Activated T-helper 9 cell treated with anti-CD3 and anti-CD28 coated beads, Interleukin-2, amount 50 U/mL, for 16 hours (primary cell): ENCODE results near the gene NR2F1-AS1.

ENCODE experiments used
- DNase-seq: peaks from one replicate; pipeline ENCODE4 v3.0.0-alpha.2; 2020; ENCODE audit warnings: low read depth

The NR2F1-AS1 gene

GRCh38 chr5:93589152-93589828, 8.3 kb upstream of the NR2F1-AS1 start:
- DNase-seq, result no peak

GRCh38 chr5:93588352-93589151, 7.5 kb upstream of the NR2F1-AS1 start:
- DNase-seq, result no peak

GRCh38 chr5:93587597-93588351, 6.8 kb upstream of the NR2F1-AS1 start:
- DNase-seq, result no peak

GRCh38 chr5:93586736-93587596, 5.9 kb upstream of the NR2F1-AS1 start:
- no peak for DNase-seq

GRCh38 chr5:93585767-93586385, 4.9 kb upstream of the NR2F1-AS1 start:
- no peak for DNase-seq

- no peak for DNase-seq
These were observed 4.2 kb upstream of the NR2F1-AS1 start for GRCh38 chr5:93585041-93585766.

- no peak for DNase-seq
These were observed 3.6 kb upstream of the NR2F1-AS1 start for GRCh38 chr5:93584596-93585040.

- no peak for DNase-seq
These were observed 3.0 kb upstream of the NR2F1-AS1 start for GRCh38 chr5:93583768-93584595.

- DNase-seq, result no peak
These were observed 2.4 kb upstream of the NR2F1-AS1 start for GRCh38 chr5:93583439-93583767.

- DNase-seq, result no peak
These were observed 1.8 kb upstream of the NR2F1-AS1 start, which contains the start of gene NR2F1 for GRCh38 chr5:93582677-93583438. NR2F1 (plus strand) TSS chr5:93583222; CDS start chr5:93585024, 1,802 bp downstream.

- DNase-seq, result no peak
These were observed 1.1 kb upstream of the NR2F1-AS1 start for GRCh38 chr5:93582167-93582462.

- no peak for DNase-seq
These were observed 724 bp downstream of the NR2F1-AS1 start for GRCh38 chr5:93580063-93580926.

GRCh38 chr5:93579692-93580062, 1.3 kb downstream of the NR2F1-AS1 start:
- no peak for DNase-seq

GRCh38 chr5:93578813-93579691, 2.0 kb downstream of the NR2F1-AS1 start:
- DNase-seq, result no peak

GRCh38 chr5:93577854-93578812, 2.9 kb downstream of the NR2F1-AS1 start:
- DNase-seq, result no peak
